ENCODE measurements around the gene PSMA5.

The PSMA5 gene

GRCh38 chr1:109361649-109362048 lies 64.6 kb downstream of the PSMA5 start:
- no peak for DNase-seq

DNA sequence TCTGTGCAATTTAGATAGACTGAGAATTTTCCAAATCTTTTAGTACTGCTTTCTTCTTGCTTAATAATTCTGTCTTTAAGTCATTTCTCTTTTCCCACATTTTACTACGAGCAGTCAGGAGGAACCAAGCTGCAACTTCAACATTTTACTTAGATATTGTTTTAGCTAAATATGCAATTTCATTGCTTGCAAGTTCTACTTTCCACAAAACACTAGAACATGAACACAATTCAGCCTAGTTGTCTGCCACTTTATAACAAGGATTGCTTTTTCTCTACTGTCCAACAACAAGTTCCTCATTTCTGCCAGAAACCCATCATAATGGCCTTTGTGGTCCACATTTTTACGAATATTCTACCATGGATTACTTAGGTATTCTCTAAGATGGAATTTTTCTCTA lies 65.2 kb downstream of the PSMA5 start:
- no peak for DNase-seq

DNA sequence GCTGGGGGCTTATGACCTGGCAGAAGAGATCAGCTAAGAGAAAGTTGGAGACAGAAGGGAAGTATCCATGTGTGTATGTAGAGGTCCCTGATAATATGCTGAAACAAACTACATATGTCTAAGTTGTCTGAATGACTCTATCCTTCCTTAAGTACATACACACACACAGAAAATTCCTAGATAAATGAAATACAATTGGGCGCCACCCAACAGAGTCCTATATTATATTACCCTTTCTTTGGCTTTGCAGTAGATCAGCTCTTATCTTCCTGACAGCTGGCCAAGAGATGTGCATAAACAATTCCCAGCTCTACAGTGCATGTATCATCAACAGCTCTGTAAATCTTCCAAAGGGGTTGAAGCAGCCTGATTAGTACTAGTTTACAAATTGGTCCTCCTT lies 68.6 kb downstream of the PSMA5 start:
- DNase-seq: no peak

GRCh38 chr1:109356915-109357314 lies 69.3 kb downstream of the PSMA5 start:
- DNase-seq: no peak

GRCh38 chr1:109356505-109356904 lies 69.7 kb downstream of the PSMA5 start:
- no peak for DNase-seq

GRCh38 chr1:109354929-109355328 lies 71.3 kb downstream of the PSMA5 start:
- DNase-seq: no peak

- no peak for DNase-seq
Measured at GRCh38 chr1:109351457-109351856, 74.8 kb downstream of the PSMA5 start.

DNA sequence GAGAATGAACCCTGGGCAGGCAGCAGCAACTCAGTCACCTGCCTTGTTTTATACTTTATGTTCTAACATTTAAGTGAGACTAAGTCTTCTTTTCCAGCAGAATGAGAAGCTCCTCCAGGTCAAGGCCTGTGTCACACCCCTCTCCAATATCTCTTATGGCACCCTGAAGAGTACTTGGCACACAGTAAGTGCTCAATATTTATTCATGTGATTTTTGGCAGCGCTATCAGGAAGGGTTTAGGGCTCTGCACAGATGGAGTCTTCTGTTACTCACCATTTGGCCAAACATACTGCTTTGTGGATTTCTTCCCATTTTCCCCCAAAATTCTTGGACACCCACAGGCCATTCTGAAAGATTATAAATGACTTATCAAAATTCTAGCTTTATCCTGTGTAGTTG lies 75.6 kb downstream of the PSMA5 start:
- DNase-seq: no peak

DNA sequence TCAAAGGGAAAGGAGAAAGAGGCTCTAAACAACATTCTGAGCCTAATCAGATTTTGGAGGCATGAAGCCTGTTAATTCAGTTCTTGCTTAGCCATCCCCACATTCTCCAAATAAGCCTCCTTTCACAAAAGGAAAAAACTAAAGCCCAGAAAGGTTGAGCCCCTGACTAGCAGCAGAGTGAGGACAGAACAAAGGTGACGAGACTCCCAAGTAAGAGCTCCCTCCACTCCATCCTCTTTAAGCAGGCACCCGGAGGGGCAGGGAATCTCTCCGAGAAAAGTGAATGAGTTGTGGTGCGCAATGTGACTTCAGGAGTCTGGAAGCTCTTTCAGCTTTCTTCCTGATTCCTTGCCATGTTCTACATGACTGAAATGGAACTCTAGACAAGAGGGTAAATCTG lies 76.1 kb downstream of the PSMA5 start:
- no peak for DNase-seq
